ENCODE measurements around the gene UBE2M. TPM values are rescaled to one million over a fixed set of nuclear protein-coding genes. Genes with fewer than 3 reads are reported as not detected.

Gene UBE2M
- polyA plus RNA-seq, 2 of the 4 experiments (the other 2 are of a cell fraction) = 139 to 190 TPM

DNA sequence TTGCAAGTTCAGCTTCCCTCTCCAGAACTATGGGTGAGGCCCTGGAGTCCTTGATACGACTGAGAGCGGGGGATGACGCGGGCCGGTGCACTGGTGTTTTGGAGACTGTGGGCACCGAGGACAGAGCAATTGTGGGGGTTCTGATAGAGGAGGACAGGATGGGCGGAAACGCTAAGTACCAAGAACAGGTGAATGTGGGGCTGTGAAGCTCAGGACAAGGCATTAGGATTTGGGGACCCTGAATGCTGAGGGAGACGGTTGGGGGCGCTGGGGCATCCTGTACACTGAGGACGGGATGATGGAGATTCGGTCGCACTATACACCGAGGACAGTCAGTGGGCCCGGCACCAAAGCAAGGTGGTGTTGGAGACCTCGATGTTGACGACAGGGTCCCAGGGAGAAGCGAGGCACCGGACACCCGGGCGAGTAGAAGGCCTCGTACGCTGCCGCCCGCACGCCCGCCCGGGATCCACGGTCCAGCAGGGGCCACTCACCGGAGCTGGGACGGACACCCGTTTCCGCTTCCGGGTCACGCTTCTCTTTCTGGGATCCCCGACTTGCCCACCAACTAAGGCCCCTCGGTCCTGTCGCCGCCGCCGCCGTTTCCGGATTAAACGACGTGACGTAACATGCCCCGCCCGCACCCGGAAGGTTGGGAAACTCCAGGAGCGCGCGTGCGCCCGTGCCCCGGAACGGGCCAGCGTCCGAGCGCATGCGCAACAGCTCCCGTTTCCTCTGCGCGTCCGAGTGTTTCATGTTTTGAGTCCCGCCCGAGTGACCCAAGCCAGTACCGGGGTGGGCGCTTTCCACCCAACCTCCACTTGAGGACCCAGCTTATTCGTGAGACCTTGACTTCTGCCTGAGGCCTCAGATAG, 3.7 kb downstream of the UBE2M start, which contains the start of gene CHMP2A (continued):
- TF ChIP-seq, protein P1, sequence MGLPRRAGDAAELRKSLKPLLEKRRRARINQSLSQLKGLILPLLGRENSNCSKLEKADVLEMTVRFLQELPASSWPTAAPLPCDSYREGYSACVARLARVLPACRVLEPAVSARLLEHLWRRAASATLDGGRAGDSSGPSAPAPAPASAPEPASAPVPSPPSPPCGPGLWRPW (IDR thresholded peaks at IDR 0.05) = no peak
- TF ChIP-seq, protein P2, sequence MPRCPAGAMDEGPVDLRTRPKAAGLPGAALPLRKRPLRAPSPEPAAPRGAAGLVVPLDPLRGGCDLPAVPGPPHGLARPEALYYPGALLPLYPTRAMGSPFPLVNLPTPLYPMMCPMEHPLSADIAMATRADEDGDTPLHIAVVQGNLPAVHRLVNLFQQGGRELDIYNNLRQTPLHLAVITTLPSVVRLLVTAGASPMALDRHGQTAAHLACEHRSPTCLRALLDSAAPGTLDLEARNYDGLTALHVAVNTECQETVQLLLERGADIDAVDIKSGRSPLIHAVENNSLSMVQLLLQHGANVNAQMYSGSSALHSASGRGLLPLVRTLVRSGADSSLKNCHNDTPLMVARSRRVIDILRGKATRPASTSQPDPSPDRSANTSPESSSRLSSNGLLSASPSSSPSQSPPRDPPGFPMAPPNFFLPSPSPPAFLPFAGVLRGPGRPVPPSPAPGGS (IDR thresholded peaks at IDR 0.05) = peak; percentile 70; the same call in 2 of the 3 replicates
- TF ChIP-seq MAZ (IDR thresholded peaks at IDR 0.05; ENCODE audit: borderline replicate concordance, low read depth, low read length) = peak; percentile 96
- no peak for TF ChIP-seq SREBF2 (IDR thresholded peaks at IDR 0.05)
- TF ChIP-seq CEBPB (IDR thresholded peaks at IDR 0.05) = peak; percentile 72 to 95; a peak in 3 of 4 replicates
- no peak for TF ChIP-seq NFE2L2 (conservative IDR thresholded peaks at IDR 0.05; ENCODE audit: low read length)
- TF ChIP-seq EHF (CRISPR knock-in tag; IDR thresholded peaks at IDR 0.05) = no peak
- no peak for TF ChIP-seq RNF2 (IDR thresholded peaks at IDR 0.05; ENCODE audit: borderline replicate concordance, low read depth)
- TF ChIP-seq SMC3 (IDR thresholded peaks at IDR 0.05) = no peak; the same call in 2 of the 3 replicates
- TF ChIP-seq FOSL2 (IDR thresholded peaks at IDR 0.05) = no peak
- no peak; the same call in none of the 2 replicates for TF ChIP-seq FOSL2 (CRISPR knock-in tag; IDR thresholded peaks at IDR 0.05)
- TF ChIP-seq NPAS2 (CRISPR knock-in tag; IDR thresholded peaks at IDR 0.05; ENCODE audit: borderline replicate concordance) = no peak
- TF ChIP-seq, protein P3, sequence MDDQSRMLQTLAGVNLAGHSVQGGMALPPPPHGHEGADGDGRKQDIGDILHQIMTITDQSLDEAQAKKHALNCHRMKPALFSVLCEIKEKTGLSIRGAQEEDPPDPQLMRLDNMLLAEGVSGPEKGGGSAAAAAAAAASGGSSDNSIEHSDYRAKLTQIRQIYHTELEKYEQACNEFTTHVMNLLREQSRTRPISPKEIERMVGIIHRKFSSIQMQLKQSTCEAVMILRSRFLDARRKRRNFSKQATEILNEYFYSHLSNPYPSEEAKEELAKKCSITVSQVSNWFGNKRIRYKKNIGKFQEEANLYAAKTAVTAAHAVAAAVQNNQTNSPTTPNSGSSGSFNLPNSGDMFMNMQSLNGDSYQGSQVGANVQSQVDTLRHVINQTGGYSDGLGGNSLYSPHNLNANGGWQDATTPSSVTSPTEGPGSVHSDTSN (IDR thresholded peaks at IDR 0.05) = peak; percentile 98
- TF ChIP-seq ZNF302 (CRISPR knock-in tag; IDR thresholded peaks at IDR 0.05) = no peak
- TF ChIP-seq HOXA7 (CRISPR knock-in tag; IDR thresholded peaks at IDR 0.05) = peak; percentile 97
- no peak for TF ChIP-seq MAFK (IDR thresholded peaks at IDR 0.05; ENCODE audit: partially characterized antibody)
- no peak for TF ChIP-seq CHD4 (IDR thresholded peaks at IDR 0.05; ENCODE audit: borderline replicate concordance)
- TF ChIP-seq, protein P4, sequence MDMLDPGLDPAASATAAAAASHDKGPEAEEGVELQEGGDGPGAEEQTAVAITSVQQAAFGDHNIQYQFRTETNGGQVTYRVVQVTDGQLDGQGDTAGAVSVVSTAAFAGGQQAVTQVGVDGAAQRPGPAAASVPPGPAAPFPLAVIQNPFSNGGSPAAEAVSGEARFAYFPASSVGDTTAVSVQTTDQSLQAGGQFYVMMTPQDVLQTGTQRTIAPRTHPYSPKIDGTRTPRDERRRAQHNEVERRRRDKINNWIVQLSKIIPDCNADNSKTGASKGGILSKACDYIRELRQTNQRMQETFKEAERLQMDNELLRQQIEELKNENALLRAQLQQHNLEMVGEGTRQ (IDR thresholded peaks at IDR 0.05) = no peak
- no peak for TF ChIP-seq ZSCAN20 (CRISPR knock-in tag; IDR thresholded peaks at IDR 0.05)
- TF ChIP-seq MYC (IDR thresholded peaks at IDR 0.05; ENCODE audit: borderline replicate concordance, low read length) = peak; percentile 84
- no peak for TF ChIP-seq EHMT2 (IDR thresholded peaks at IDR 0.05; ENCODE audit: low read depth)
- no peak; the same call in none of the 2 replicates for TF ChIP-seq GATA3 (IDR thresholded peaks at IDR 0.05; ENCODE audit: borderline replicate concordance)
- TF ChIP-seq, protein P5, sequence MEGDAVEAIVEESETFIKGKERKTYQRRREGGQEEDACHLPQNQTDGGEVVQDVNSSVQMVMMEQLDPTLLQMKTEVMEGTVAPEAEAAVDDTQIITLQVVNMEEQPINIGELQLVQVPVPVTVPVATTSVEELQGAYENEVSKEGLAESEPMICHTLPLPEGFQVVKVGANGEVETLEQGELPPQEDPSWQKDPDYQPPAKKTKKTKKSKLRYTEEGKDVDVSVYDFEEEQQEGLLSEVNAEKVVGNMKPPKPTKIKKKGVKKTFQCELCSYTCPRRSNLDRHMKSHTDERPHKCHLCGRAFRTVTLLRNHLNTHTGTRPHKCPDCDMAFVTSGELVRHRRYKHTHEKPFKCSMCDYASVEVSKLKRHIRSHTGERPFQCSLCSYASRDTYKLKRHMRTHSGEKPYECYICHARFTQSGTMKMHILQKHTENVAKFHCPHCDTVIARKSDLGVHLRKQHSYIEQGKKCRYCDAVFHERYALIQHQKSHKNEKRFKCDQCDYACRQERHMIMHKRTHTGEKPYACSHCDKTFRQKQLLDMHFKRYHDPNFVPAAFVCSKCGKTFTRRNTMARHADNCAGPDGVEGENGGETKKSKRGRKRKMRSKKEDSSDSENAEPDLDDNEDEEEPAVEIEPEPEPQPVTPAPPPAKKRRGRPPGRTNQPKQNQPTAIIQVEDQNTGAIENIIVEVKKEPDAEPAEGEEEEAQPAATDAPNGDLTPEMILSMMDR (IDR thresholded peaks at IDR 0.05) = no peak
- peak; percentile 89 for TF ChIP-seq FOSB (CRISPR knock-in tag; IDR thresholded peaks at IDR 0.05)
- no peak for TF ChIP-seq NR3C1 (IDR thresholded peaks at IDR 0.05)
- no peak for TF ChIP-seq HDAC2 (IDR thresholded peaks at IDR 0.05)
- TF ChIP-seq RCOR1 (IDR thresholded peaks at IDR 0.05; ENCODE audit: low read depth, low read length) = no peak
- TF ChIP-seq JUN (IDR thresholded peaks at IDR 0.05) = peak; percentile 81 to 98
- peak; percentile 62; the same call in 1 of the 2 replicates for TF ChIP-seq POLR2A (IDR thresholded peaks at IDR 0.05; ENCODE audit: low read length)
- TF ChIP-seq, protein P6, sequence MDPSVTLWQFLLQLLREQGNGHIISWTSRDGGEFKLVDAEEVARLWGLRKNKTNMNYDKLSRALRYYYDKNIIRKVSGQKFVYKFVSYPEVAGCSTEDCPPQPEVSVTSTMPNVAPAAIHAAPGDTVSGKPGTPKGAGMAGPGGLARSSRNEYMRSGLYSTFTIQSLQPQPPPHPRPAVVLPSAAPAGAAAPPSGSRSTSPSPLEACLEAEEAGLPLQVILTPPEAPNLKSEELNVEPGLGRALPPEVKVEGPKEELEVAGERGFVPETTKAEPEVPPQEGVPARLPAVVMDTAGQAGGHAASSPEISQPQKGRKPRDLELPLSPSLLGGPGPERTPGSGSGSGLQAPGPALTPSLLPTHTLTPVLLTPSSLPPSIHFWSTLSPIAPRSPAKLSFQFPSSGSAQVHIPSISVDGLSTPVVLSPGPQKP (IDR thresholded peaks at IDR 0.05; ENCODE audit: low read depth, low read length) = 0 out of 2 replicates have a peak, but pooled peaks have one; percentile 40
- TF ChIP-seq POLR2AphosphoS2 (conservative IDR thresholded peaks at IDR 0.05; ENCODE audit: low read length) = peak; percentile 99
- TF ChIP-seq, protein P7, sequence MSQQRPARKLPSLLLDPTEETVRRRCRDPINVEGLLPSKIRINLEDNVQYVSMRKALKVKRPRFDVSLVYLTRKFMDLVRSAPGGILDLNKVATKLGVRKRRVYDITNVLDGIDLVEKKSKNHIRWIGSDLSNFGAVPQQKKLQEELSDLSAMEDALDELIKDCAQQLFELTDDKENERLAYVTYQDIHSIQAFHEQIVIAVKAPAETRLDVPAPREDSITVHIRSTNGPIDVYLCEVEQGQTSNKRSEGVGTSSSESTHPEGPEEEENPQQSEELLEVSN (IDR thresholded peaks at IDR 0.05; ENCODE audit: borderline replicate concordance, low read depth) = peak; percentile 59; the same call in 1 of the 2 replicates
- TF ChIP-seq EP300 (IDR thresholded peaks at IDR 0.05) = no peak
- TF ChIP-seq ESRRA (IDR thresholded peaks at IDR 0.05; ENCODE audit: borderline replicate concordance, low read length) = no peak
- TF ChIP-seq ZFP36 (IDR thresholded peaks at IDR 0.05; ENCODE audit: borderline replicate concordance, partially characterized antibody) = no peak
- peak; percentile 80 for TF ChIP-seq TP53 (CRISPR knock-in tag; IDR thresholded peaks at IDR 0.05)
- peak; percentile 45; the same call in 1 of the 2 replicates for TF ChIP-seq RFX5 (IDR thresholded peaks at IDR 0.05)
- TF ChIP-seq TFCP2L1 (CRISPR knock-in tag; IDR thresholded peaks at IDR 0.05) = peak; percentile 97
